AG04449 (cell line): ENCODE measurements around the gene RNF175.

Experiments used
- CTCF ChIA-PET: fragments of 350-600 bp; formaldehyde crosslinking; extraction: SDS; loops from one replicate; lab custom pipeline; 2021; ENCODE audit warnings: antibody characterized with exemption; lab: Yijun Ruan, JAX
- POLR2A ChIA-PET: fragments of 400-600, 350-600 bp; formaldehyde crosslinking; extraction: SDS; loops from one replicate; lab custom pipeline; 2020; ENCODE audit warnings: antibody characterized with exemption, inconsistent platforms; lab: Yijun Ruan, JAX
- DNase-seq: peaks from one replicate; pipeline ENCODE4 v3.0.0-alpha.2; 2010; ENCODE audit warnings: low read depth, low spot score
- H3K4me3 ChIP-seq: 2 replicates; pipeline ENCODE4 v1.5.1; 2011; ENCODE audit warnings: low read depth, mild to moderate bottlenecking, control low read depth, low read length
- CTCF ChIP-seq: IDR thresholded peaks from one replicate; pipeline ENCODE4 v1.5.1; 2011; ENCODE audit warnings: mild to moderate bottlenecking, moderate library complexity, low read length, control low read depth, inconsistent platforms; ENCODE audit not compliant: insufficient read depth; ENCODE audit errors: missing control alignments

Gene RNF175

GRCh38 chr4:153759407-153760316, at the start of gene RNF175:
Gene RNF175 (minus strand): TSS chr4:153760024. CDS start chr4:153759862, 162 bp downstream.
- H3K4me3 ChIP-seq: peak within 1 kb of the TSS; percentile 33
- TF ChIP-seq CTCF: no peak
- DNase-seq: no peak
- ChIA-PET CTCF (interaction anchor here (1.3 kb wide), 1 partner anchor 10 kb away, joined by 4 read pairs; no protein-coding TSS in a partner anchor), POLR2A (no interaction called here)

- no peak for TF ChIP-seq CTCF
- ChIA-PET CTCF (no interaction called here), POLR2A (no interaction called here)
- no peak for DNase-seq
- H3K4me3 ChIP-seq: no peak overlapping the region
Measured at GRCh38 chr4:153809307-153809706, 49.5 kb upstream of the RNF175 start.

GRCh38 chr4:153808175-153808574, 48.4 kb upstream of the RNF175 start:
- POLR2A ChIA-PET: no interaction called here
- CTCF ChIA-PET: no interaction called here
- no peak for DNase-seq
- TF ChIP-seq CTCF: no peak
- H3K4me3 ChIP-seq: no peak overlapping the region

- no peak overlapping the region for H3K4me3 ChIP-seq
- ChIA-PET CTCF (no interaction called here), POLR2A (no interaction called here)
- no peak for DNase-seq
- no peak for TF ChIP-seq CTCF
Measured at GRCh38 chr4:153806073-153806472, 46.2 kb upstream of the RNF175 start.

DNA sequence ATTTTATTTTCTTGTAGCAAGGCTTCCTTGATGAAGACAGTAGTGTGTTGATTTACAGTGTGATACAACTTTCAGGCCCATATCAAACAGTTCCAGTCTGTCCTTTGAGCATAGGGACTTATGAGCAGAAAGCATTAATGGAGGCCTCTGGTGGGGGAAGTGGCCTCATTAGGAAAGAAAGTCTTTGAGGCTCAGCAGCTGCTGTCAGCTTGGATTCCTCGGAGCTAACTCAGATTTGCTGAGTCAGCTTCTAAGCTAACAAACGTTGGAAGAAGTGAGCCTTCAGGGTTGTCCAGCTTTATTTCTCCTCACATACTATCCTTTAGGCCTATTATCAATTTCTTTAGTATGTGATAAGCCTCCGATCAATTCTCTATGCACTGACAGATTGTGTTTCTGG, 44.9 kb upstream of the RNF175 start:
- DNase-seq: no peak
- TF ChIP-seq CTCF: no peak
- ChIA-PET CTCF (no interaction called here), POLR2A (no interaction called here)
- no peak overlapping the region for H3K4me3 ChIP-seq

DNA sequence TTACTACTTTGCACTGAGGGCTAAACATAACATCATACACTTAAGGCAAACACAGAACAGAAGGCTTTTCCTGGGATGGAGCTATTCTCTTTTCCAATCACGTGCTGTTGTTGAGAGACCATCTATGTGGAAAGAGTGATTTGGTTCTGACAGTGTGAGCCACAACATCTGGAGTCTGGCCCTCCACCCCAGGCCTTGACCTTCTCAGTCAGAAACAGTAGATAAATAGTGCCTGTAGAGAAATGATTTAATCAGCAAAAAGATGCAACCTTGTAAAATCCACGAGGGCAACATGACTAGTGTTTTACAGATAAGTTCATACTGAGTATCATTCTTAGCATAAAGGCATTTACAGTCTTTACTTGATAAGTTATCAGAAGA, 39.9 kb upstream of the RNF175 start:
- CTCF ChIA-PET: no interaction called here
- no peak for TF ChIP-seq CTCF
- no peak for DNase-seq
- POLR2A ChIA-PET: no interaction called here
- no peak overlapping the region for H3K4me3 ChIP-seq
